Keratinocyte (primary cell): Measurements from ENCODE around the gene DOCK1. TPM values are rescaled to one million over a fixed set of nuclear protein-coding genes. Genes with fewer than 3 reads are reported as not detected.

ENCODE experiments used
- DNase-seq: peaks from one replicate; pipeline ENCODE4 v3.0.0-alpha.2; 2011; ENCODE audit warnings: low read depth, missing footprints, low spot score
- FAIRE-seq: peaks from 2 replicates; lab custom pipeline; 2011; peaks lifted over from hg19 to GRCh38; lab: Jason Lieb, UNC
- H2AFZ ChIP-seq: 2 replicates; pipeline ENCODE4 v1.6.0; 2012; ENCODE audit warnings: low read length, control low read depth, inconsistent platforms; ENCODE audit not compliant: control insufficient read depth
- H3K27ac ChIP-seq: 2 replicates; pipeline ENCODE4 v1.5.1; 2011; ENCODE audit warnings: low read length; ENCODE audit not compliant: control insufficient read depth, insufficient read depth
- H3K27me3 ChIP-seq: 3 replicates; pipeline ENCODE4 v1.6.0; 2011; ENCODE audit warnings: low read length; ENCODE audit not compliant: control insufficient read depth, insufficient read depth; ENCODE audit errors: extremely low read depth
- H3K36me3 ChIP-seq, 2 experiments: 2 replicates in 1 of 2; 3 replicates in 1 of 2; pipeline ENCODE4 v1.5.1; 2011; ENCODE audit warnings: low read length in 2 of 2, mild to moderate bottlenecking in 1 of 2; ENCODE audit not compliant: control insufficient read depth in 2 of 2, insufficient read depth in 2 of 2; ENCODE audit errors: extremely low read depth in 1 of 2
- H3K4me1 ChIP-seq: 3 replicates; pipeline ENCODE4 v1.5.1; 2011; ENCODE audit warnings: low read length; ENCODE audit not compliant: control insufficient read depth, insufficient read depth; ENCODE audit errors: extremely low read depth
- H3K4me2 ChIP-seq: 3 replicates; pipeline ENCODE4 v1.6.0; 2011; ENCODE audit warnings: low read depth, low read length; ENCODE audit not compliant: control insufficient read depth, insufficient read depth; ENCODE audit errors: extremely low read depth
- H3K4me3 ChIP-seq, 3 experiments: fragments of 200-600 bp in 1 of 3; sonication (generic) in 1 of 3; 2 replicates in 2 of 3; 3 replicates in 1 of 3; pipeline ENCODE4 v1.5.1; 2011 to 2016; ENCODE audit warnings: low read length in 3 of 3, mild to moderate bottlenecking in 3 of 3, control low read depth in 2 of 3, inconsistent platforms in 1 of 3, low read depth in 1 of 3, mixed read lengths in 1 of 3, mixed run types in 1 of 3, moderate library complexity in 1 of 3; ENCODE audit not compliant: control insufficient read depth in 2 of 3, insufficient read depth in 2 of 3; ENCODE audit errors: extremely low read depth in 1 of 3
- H3K79me2 ChIP-seq: 2 replicates; pipeline ENCODE4 v1.6.0; 2012; ENCODE audit warnings: low read length; ENCODE audit not compliant: control insufficient read depth, insufficient read depth
- H3K9ac ChIP-seq: 3 replicates; pipeline ENCODE4 v1.6.0; 2011; ENCODE audit warnings: low read length; ENCODE audit not compliant: control insufficient read depth, insufficient read depth; ENCODE audit errors: extremely low read depth
- H3K9me1 ChIP-seq: 3 replicates; pipeline ENCODE4 v1.6.0; 2011; ENCODE audit warnings: low read length; ENCODE audit not compliant: control insufficient read depth, insufficient read depth; ENCODE audit errors: extremely low read depth
- H3K9me3 ChIP-seq: 2 replicates; pipeline ENCODE4 v1.5.1; 2012; ENCODE audit warnings: low read depth, low read length; ENCODE audit not compliant: control insufficient read depth
- H4K20me1 ChIP-seq: 3 replicates; pipeline ENCODE4 v1.6.0; 2011; ENCODE audit warnings: low read length; ENCODE audit not compliant: control insufficient read depth, insufficient read depth; ENCODE audit errors: extremely low read depth
- CTCF ChIP-seq, 3 experiments: IDR thresholded peaks in 1 of 3; conservative IDR thresholded peaks in 1 of 3; optimal IDR thresholded peaks in 1 of 3; 2 replicates in 2 of 3; 3 replicates in 1 of 3; pipeline versions ENCODE3 to v1.5.1; 2011; ENCODE audit warnings: low read length in 3 of 3, mild to moderate bottlenecking in 3 of 3, moderate library complexity in 2 of 3, control low read depth in 1 of 3, inconsistent platforms in 1 of 3; ENCODE audit not compliant: insufficient read depth in 2 of 3; ENCODE audit errors: extremely low read depth in 1 of 3
- EZH2 ChIP-seq: IDR thresholded peaks from one replicate; pipeline ENCODE4 v1.6.1; 2012; ENCODE audit warnings: inconsistent platforms, mild to moderate bottlenecking, low read length, moderate library complexity
- dilution Hi-C: fragments of 300-500 bp; cut with MboI; formaldehyde crosslinking; loops from one replicate; pipeline ENCODE4 v1.7.0; 2020; ENCODE audit warnings: low sequenced_read_pairs; ENCODE audit not compliant: extremely low pct_ligation_motif_present
- polyA plus RNA-seq, 5 experiments: library from polyadenylated mRNA; depleted of rRNA in 3 of 5; stranded (reverse) in 3 of 5; stranded (forward) in 1 of 5; unstranded in 1 of 5; fragments of >200 nt; gene quantifications; 1 replicate in 1 of 5; 2 replicates in 3 of 5; 3 replicates in 1 of 5; pipeline versions ENCODE4 v1.2.1 to v1.2.3, GENCODE V29; 2011 to 2012; ENCODE audit warnings: missing spikeins in 2 of 5, low read depth in 1 of 5, low replicate concordance in 1 of 5

DOCK1 gene
- polyA plus RNA-seq, 1 donor (not counting 4 experiments of a cell fraction or from before 2014, with no cell fraction given), result 15.7 TPM

DNA sequence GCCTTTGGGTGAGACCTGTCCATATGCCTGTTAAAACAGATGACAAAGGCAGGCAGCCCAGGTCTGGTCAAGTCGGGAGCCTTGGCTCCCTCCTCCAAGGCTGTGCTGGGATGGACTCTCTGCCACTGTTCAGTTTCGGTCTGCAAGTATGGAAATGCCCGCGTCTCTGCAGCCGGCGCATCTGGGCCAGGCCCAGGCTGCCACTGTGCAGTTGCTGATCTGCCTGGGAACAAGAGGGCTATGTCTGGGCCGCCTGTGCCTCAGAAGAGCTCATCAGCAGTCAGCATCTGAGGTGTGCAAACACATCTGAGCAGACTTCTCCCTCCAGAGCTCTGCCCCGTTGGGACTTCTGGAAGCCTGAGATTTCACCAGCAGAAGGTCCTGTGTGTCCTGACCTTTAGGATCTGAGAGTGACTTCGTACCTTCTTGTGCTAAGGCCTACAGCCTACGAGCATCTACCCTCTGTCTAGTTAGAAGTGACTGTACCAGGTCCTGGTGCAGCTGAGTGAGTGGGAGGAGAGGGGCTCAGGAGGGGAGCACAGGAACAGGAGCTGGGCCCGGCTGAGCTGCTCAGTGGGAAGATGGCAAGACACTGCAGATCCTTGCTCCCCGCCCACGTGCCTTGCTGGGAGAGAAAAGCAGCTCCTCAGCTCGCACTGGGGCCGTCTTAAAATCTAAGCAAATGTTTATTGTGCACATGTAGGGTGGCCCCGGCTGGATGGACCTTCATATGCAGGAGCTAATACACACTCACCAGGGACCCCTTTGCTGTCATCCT, 50.9 kb downstream of the DOCK1 start:
- Histone ChIP-seq H3K4me2 (peak overlapping the region; percentile 22), H4K20me1 (peaks cover 8% of the 10 kb centered on the region), H3K79me2 (peaks cover 88% of the 10 kb centered on the region), H3K9me1 (peaks cover 2% of the 10 kb centered on the region), H3K27ac (peak overlapping the region; percentile 18), H3K9me3 (peaks cover 2% of the 10 kb centered on the region), H3K4me3 (no peak overlapping the region), H2AFZ (peak overlapping the region; percentile 10), H3K4me1 (peaks cover 19% of the 10 kb centered on the region), H3K27me3 (no peaks in the 10 kb centered on the region), H3K9ac (peak overlapping the region; percentile 1), H3K36me3 (peaks cover 0 to 4% of the 10 kb centered on the region in 2 experiments)
- no peak for FAIRE-seq
- DNase-seq, result no peak
- TF ChIP-seq CTCF (optimal IDR thresholded peaks at IDR 0.05 in 1 of 3, IDR thresholded peaks at IDR 0.05 in 1 of 3, conservative IDR thresholded peaks at IDR 0.05 in 1 of 3; ENCODE audit: extremely low read depth in 1 of 3, insufficient read depth in 2 of 3, low read length in 3 of 3), result no peak
- no peak for TF ChIP-seq EZH2
- dilution Hi-C loops, result no loop called here

DNA sequence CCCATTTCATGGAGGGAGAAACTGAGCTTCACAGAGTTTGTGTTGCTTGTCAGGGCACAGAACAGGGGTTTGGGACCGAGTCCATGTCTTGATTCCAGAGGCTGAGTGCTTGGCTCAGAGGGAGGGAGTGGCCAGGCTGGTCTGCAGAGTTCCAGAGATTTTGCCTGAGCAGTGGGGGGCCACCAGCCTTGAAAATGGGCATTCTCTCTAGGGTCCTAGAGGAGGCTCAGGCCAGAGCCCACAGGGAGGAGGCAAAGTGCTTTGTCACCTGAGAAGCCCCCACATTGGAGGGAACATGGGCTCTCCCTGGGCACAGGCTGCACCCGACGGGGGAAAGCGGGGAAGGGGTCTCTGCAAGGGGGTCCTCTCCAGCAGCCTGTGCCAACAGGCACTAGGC, 51.5 kb downstream of the DOCK1 start:
- H3K4me2 ChIP-seq, result no peak overlapping the region
- no peak overlapping the region for H3K4me3 ChIP-seq
- no peak for DNase-seq
- FAIRE-seq, result no peak
- dilution Hi-C loops, result no loop called here
- H3K9ac ChIP-seq, result no peak overlapping the region
- no peaks in the 10 kb centered on the region for H3K27me3 ChIP-seq
- peaks cover 2% of the 10 kb centered on the region for H3K9me1 ChIP-seq
- peaks cover 8% of the 10 kb centered on the region for H4K20me1 ChIP-seq
- no peak overlapping the region for H2AFZ ChIP-seq
- peaks cover 86% of the 10 kb centered on the region for H3K79me2 ChIP-seq
- H3K36me3 ChIP-seq, result peaks cover 0 to 4% of the 10 kb centered on the region in 2 experiments
- TF ChIP-seq EZH2 (no peak), CTCF (optimal IDR thresholded peaks at IDR 0.05 in 1 of 3, IDR thresholded peaks at IDR 0.05 in 1 of 3, conservative IDR thresholded peaks at IDR 0.05 in 1 of 3; ENCODE audit: extremely low read depth in 1 of 3, insufficient read depth in 2 of 3, low read length in 3 of 3) (no peak)
- no peaks in the 10 kb centered on the region for H3K9me3 ChIP-seq
- peak overlapping the region; percentile 18 for H3K27ac ChIP-seq
- H3K4me1 ChIP-seq, result peaks cover 19% of the 10 kb centered on the region
